ENCODE measurements around the gene KANK4.

KANK4 gene

GRCh38 chr1:62280960-62281465 lies 38.2 kb downstream of the KANK4 start:
- FAIRE-seq (no peak), DNase-seq (ENCODE audit: extremely low spot score, insufficient read length, low read depth) (no peak)

GRCh38 chr1:62280150-62280549 lies 39.1 kb downstream of the KANK4 start:
- no peak for FAIRE-seq
- no peak for DNase-seq (ENCODE audit: extremely low spot score, insufficient read length, low read depth)

GRCh38 chr1:62276791-62277190 lies 42.4 kb downstream of the KANK4 start:
- no peak for DNase-seq (ENCODE audit: extremely low spot score, insufficient read length, low read depth)
- no peak for FAIRE-seq

GRCh38 chr1:62274496-62275485 lies 44.4 kb downstream of the KANK4 start:
- no peak for FAIRE-seq
- DNase-seq (ENCODE audit: extremely low spot score, insufficient read length, low read depth): no peak

- FAIRE-seq (no peak), DNase-seq (ENCODE audit: extremely low spot score, insufficient read length, low read depth) (no peak)
Measured at GRCh38 chr1:62273953-62274352, 45.3 kb downstream of the KANK4 start.

GRCh38 chr1:62271948-62272728 lies 47.1 kb downstream of the KANK4 start:
- peak; percentile 86 for FAIRE-seq
- DNase-seq (ENCODE audit: extremely low spot score, insufficient read length, low read depth): no peak

GRCh38 chr1:62271134-62271533 lies 48.1 kb downstream of the KANK4 start:
- DNase-seq (ENCODE audit: extremely low spot score, insufficient read length, low read depth) (no peak), FAIRE-seq (no peak)

GRCh38 chr1:62269851-62270495 lies 49.3 kb downstream of the KANK4 start:
- no peak for FAIRE-seq
- no peak for DNase-seq (ENCODE audit: extremely low spot score, insufficient read length, low read depth)

- FAIRE-seq (no peak), DNase-seq (ENCODE audit: extremely low spot score, insufficient read length, low read depth) (no peak)
Measured at GRCh38 chr1:62269439-62269838, 49.8 kb downstream of the KANK4 start.

GRCh38 chr1:62268315-62268714 lies 50.9 kb downstream of the KANK4 start:
- DNase-seq (ENCODE audit: extremely low spot score, insufficient read length, low read depth) (no peak), FAIRE-seq (no peak)

- DNase-seq (ENCODE audit: extremely low spot score, insufficient read length, low read depth) (no peak), FAIRE-seq (no peak)
Measured at GRCh38 chr1:62265956-62266935, 53.0 kb downstream of the KANK4 start.

- no peak for DNase-seq (ENCODE audit: extremely low spot score, insufficient read length, low read depth)
Measured at GRCh38 chr1:62263814-62264353, 55.4 kb downstream of the KANK4 start.

GRCh38 chr1:62263006-62263813 lies 56.0 kb downstream of the KANK4 start:
- DNase-seq (ENCODE audit: extremely low spot score, insufficient read length, low read depth) (no peak), FAIRE-seq (no peak)

More at GRCh38 chr1:62263814-62264353, 55.4 kb downstream of the KANK4 start:
- FAIRE-seq: no peak

GRCh38 chr1:62260688-62261087 lies 58.5 kb downstream of the KANK4 start:
- FAIRE-seq: no peak

GRCh38 chr1:62259551-62259950 lies 59.7 kb downstream of the KANK4 start:
- DNase-seq (ENCODE audit: extremely low spot score, insufficient read length, low read depth) (no peak), FAIRE-seq (no peak)

More at GRCh38 chr1:62260688-62261087, 58.5 kb downstream of the KANK4 start:
- no peak for DNase-seq (ENCODE audit: extremely low spot score, insufficient read length, low read depth)

GRCh38 chr1:62250126-62250726 lies 69.0 kb downstream of the KANK4 start:
- DNase-seq (ENCODE audit: extremely low spot score, insufficient read length, low read depth) (no peak), FAIRE-seq (no peak)

GRCh38 chr1:62247391-62248168 lies 71.7 kb downstream of the KANK4 start:
- FAIRE-seq (no peak), DNase-seq (ENCODE audit: extremely low spot score, insufficient read length, low read depth) (no peak)
